ENCODE measurements around the gene TSKU. TPM values are rescaled to one million over a fixed set of nuclear protein-coding genes. Genes with fewer than 3 reads are reported as not detected.

Gene TSKU
- total RNA-seq, 4 donors from 2014 or later, result 32.0 to 80.7 (median 63.4) TPM

GRCh38 chr11:76799066-76799804 lies 16.1 kb downstream of the TSKU start:
- H3K27me3 ChIP-seq, result no peaks in the 10 kb centered on the region
- 12 to 13% methylated on average over 2 to 44 of the region's 47 CpGs for WGBS, 2 donors (ENCODE audit: low coverage in 1 of 2)
- no peaks in the 10 kb centered on the region for H3K9me3 ChIP-seq
- intact Hi-C loops (cut with DNase I; ENCODE audit: low total_unique reads), result loop anchor here (2.0 kb wide), 1 partner anchor 64 kb away; no protein-coding TSS in a partner anchor
- TF ChIP-seq POLR2A (IDR thresholded peaks at IDR 0.05) (no peak), CTCF (IDR thresholded peaks at IDR 0.05) (peak; percentile 87 to 97 (median 93)), EP300 (IDR thresholded peaks at IDR 0.05; ENCODE audit: low read depth) (no peak), POLR2AphosphoS5 (IDR thresholded peaks at IDR 0.05) (peak in 2 of 3 donors; percentile 57 to 62)
- peak; percentile 88 for DNase-seq
- in situ Hi-C loops (cut with MboI; ENCODE audit: low pct_ligation_motif_present in 1 of 4, low pct_unique_long_range_greater_than_20kb in 1 of 4, low sequenced_read_pairs in 3 of 4), result loop anchor here in 2 of 4 donors (5.0 kb wide), 1 partner anchor 62 kb away; no protein-coding TSS in a partner anchor
- peak overlapping the region; percentile 29 to 63 (median 52) for H3K27ac ChIP-seq
- peak overlapping the region in 2 of 4 donors; percentile 20 to 32 for H3K4me3 ChIP-seq
- peaks cover 10 to 39% (median 28%) of the 10 kb centered on the region in 4 donors for H3K4me1 ChIP-seq
- H3K36me3 ChIP-seq, result no peaks in the 10 kb centered on the region

GRCh38 chr11:76800466-76801200 lies 17.5 kb downstream of the TSKU start:
- in situ Hi-C loops (cut with MboI; ENCODE audit: low pct_ligation_motif_present in 1 of 4, low pct_unique_long_range_greater_than_20kb in 1 of 4, low sequenced_read_pairs in 3 of 4), result loop anchor here in 2 of 4 donors (5.0 to 25.0 kb wide), 2 partner anchors 63 to 237 kb away; partner anchors contain the start of gene B3GNT6 (in 2 of the 2)
- Histone ChIP-seq H3K27ac (no peak overlapping the region), H3K27me3 (no peaks in the 10 kb centered on the region), H3K9me3 (no peaks in the 10 kb centered on the region), H3K4me1 (peaks cover 10 to 39% (median 29%) of the 10 kb centered on the region in 4 donors), H3K4me3 (no peak overlapping the region), H3K36me3 (no peaks in the 10 kb centered on the region)
- TF ChIP-seq CTCF (IDR thresholded peaks at IDR 0.05), result no peak
- no peak for TF ChIP-seq POLR2AphosphoS5 (IDR thresholded peaks at IDR 0.05)
- no peak for TF ChIP-seq POLR2A (IDR thresholded peaks at IDR 0.05)
- no peak for TF ChIP-seq EP300 (IDR thresholded peaks at IDR 0.05; ENCODE audit: low read depth)
- intact Hi-C loops (cut with DNase I; ENCODE audit: low total_unique reads), result loop anchor here (10.0 kb wide), 1 partner anchor 1164 kb away; no protein-coding TSS in a partner anchor
- 77 to 84% methylated on average over 6 to 9 of the region's 9 CpGs for WGBS, 2 donors (ENCODE audit: low coverage in 1 of 2)
- no peak for DNase-seq

GRCh38 chr11:76801225-76801624 lies 18.1 kb downstream of the TSKU start:
- H3K27ac ChIP-seq, result no peak overlapping the region

More at GRCh38 chr11:76801225-76801624, 18.1 kb downstream of the TSKU start:
- no peaks in the 10 kb centered on the region for H3K9me3 ChIP-seq
- TF ChIP-seq POLR2A (IDR thresholded peaks at IDR 0.05) (no peak), EP300 (IDR thresholded peaks at IDR 0.05; ENCODE audit: low read depth) (no peak), CTCF (IDR thresholded peaks at IDR 0.05) (no peak), POLR2AphosphoS5 (IDR thresholded peaks at IDR 0.05) (no peak)
- no peaks in the 10 kb centered on the region for H3K27me3 ChIP-seq
- 81% methylated on average over 2 of the region's 2 CpGs; no CpG with 5 or more reads in 1 of the 2 donors for WGBS, 2 donors (ENCODE audit: low coverage in 1 of 2)
- peaks cover 9 to 35% (median 26%) of the 10 kb centered on the region in 4 donors for H3K4me1 ChIP-seq
- intact Hi-C loops (cut with DNase I; ENCODE audit: low total_unique reads), result loop anchor here (10.0 kb wide), 1 partner anchor 1164 kb away; no protein-coding TSS in a partner anchor
- no peak for DNase-seq
- H3K4me3 ChIP-seq, result no peak overlapping the region
- H3K36me3 ChIP-seq, result no peaks in the 10 kb centered on the region
- in situ Hi-C loops (cut with MboI; ENCODE audit: low pct_ligation_motif_present in 1 of 4, low pct_unique_long_range_greater_than_20kb in 1 of 4, low sequenced_read_pairs in 3 of 4), result loop anchor here in 2 of 4 donors (5.0 to 25.0 kb wide), 2 partner anchors 64 to 236 kb away; partner anchors contain the start of gene B3GNT6 (in 2 of the 2)

All from transverse colon (tissue), 4 donors.